GM12873 (cell line): ENCODE measurements around the gene TRPC5OS.

ENCODE experiments used
- TF ChIP-seq, protein P1 (sequence below): IDR thresholded peaks from 2 replicates; pipeline ENCODE4 v1.5.1; 2012; ENCODE audit warnings: low read depth, mild to moderate bottlenecking, moderate library complexity, low read length, control low read depth; ENCODE audit not compliant: insufficient read depth; ENCODE audit errors: missing control alignments

The TRPC5OS gene

GRCh38 chrX:111892375-111892774, 16.4 kb downstream of the TRPC5OS start:
- TF ChIP-seq, protein P1, sequence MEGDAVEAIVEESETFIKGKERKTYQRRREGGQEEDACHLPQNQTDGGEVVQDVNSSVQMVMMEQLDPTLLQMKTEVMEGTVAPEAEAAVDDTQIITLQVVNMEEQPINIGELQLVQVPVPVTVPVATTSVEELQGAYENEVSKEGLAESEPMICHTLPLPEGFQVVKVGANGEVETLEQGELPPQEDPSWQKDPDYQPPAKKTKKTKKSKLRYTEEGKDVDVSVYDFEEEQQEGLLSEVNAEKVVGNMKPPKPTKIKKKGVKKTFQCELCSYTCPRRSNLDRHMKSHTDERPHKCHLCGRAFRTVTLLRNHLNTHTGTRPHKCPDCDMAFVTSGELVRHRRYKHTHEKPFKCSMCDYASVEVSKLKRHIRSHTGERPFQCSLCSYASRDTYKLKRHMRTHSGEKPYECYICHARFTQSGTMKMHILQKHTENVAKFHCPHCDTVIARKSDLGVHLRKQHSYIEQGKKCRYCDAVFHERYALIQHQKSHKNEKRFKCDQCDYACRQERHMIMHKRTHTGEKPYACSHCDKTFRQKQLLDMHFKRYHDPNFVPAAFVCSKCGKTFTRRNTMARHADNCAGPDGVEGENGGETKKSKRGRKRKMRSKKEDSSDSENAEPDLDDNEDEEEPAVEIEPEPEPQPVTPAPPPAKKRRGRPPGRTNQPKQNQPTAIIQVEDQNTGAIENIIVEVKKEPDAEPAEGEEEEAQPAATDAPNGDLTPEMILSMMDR, result no peak

DNA sequence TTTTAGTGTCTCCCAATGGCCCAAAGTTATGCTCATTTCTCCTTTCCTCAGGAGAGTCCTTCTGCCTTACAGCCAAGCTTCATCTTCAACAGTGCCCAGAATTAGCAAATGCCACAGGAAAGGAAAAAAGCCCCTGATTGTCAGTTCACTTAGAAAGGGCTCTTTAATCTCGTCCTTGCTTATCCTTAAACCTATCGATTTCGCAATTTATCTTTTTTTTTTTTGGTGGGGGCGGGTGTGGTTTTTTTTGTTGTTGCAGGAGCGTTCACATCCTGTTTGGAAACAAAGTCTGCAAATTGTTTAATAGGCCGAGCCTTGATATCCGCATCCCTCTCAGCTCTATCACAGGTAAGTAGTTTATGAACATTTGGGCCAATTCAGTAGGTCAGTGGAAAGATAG, 20.2 kb downstream of the TRPC5OS start:
- TF ChIP-seq, protein P1, result no peak

DNA sequence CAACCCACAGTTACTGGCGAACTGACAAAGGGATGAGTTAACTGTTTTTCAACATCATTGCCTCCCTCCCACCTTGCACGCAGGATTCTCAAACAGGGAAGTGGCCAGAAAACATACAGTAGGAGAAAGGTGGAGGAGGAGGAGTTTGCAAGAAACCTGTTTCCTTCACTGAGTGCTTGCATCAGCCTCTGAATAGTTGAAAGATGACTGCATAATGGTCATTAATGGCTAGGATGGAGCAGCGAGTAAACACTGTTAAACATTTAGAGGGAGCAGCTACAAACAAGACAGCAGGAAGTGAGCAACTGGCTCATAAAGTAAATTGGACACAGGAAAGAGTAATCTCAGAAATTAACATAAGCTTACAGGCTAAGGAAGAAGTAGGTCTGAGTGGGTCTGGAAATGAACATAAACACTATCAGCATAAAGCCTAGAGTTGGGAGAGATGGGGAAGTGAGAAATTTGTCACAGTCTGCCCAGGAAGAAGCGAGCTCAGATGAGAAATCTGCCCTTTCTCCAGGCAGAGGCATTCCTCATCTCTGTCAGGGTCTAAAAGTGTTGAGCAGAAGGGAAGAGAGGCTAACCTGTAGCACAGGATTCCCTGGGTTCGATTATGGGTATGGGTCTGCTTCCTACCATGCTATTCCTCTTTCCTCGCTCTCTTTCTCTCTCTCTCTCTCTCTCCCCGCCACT, 38.6 kb downstream of the TRPC5OS start:
- TF ChIP-seq, protein P1, result no peak

DNA sequence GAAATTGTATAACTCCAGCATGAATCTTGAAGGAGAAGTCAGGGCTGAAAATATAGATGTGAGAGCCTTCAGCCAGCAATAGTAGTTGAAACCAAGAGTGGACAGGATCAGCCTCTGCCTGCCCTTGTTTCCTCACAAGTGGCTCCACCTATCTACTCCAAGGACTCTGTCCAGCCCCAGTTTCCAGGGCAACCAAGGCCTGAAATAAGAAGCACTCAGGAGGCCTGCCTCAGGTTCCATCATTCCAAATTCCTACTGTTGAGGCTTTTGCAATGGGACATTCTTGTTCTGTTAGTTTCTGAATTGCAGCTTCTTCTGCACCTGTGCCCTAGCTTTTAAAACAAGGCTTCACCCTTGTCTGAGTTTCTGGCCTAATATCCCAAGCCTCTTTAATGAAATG, 41.6 kb downstream of the TRPC5OS start:
- TF ChIP-seq, protein P1, result no peak

DNA sequence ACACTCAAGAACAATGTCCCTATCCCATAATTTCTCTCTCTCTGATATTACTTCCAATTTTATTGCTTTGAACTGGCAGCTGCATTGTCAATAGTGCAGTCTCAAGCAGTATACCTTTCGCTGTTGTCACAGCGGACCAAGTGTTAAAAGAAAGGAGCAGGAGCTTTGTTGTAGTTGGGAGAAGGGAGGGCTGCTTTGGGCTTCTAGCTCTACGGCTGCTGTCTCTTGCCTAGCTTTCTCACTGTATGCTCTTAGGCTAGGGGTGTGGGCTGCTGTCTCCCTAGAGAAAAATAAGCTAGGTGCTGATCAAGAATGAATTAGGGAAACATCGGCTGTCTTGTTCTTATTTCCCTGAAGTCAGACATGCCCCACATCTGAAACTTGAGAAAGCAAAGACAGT, 52.5 kb downstream of the TRPC5OS start:
- TF ChIP-seq, protein P1, result no peak
